ENCODE measurements around the gene RAB27B.
"Not testable (repeated sequence)": the region's sequence is repeated elsewhere in the genome, so short reads cannot be mapped to it uniquely, and the experiment has no call there.

GRCh38 chr18:54820785-54821275 is 7.4 kb upstream of the RAB27B start:
- TF ChIP-seq CTCF (IDR thresholded peaks at IDR 0.05; ENCODE audit: control extremely low read depth in 1 of 3, insufficient read depth in 1 of 3, low read depth in 1 of 3, low read length in 3 of 3); MAX (IDR thresholded peaks at IDR 0.05); POLR2A (IDR thresholded peaks at IDR 0.05; ENCODE audit: control extremely low read depth in 1 of 2, low read depth in 2 of 2, low read length in 2 of 2); TAF1 (IDR thresholded peaks at IDR 0.05; ENCODE audit: low read depth, low read length); TAF7 (optimal IDR thresholded peaks at IDR 0.05; ENCODE audit: borderline replicate concordance, low read depth, low read length); SUZ12 (IDR thresholded peaks at IDR 0.05; ENCODE audit: low read length); CHD1 (IDR thresholded peaks at IDR 0.05; ENCODE audit: low read depth, low read length): not testable (repeated sequence)
